NCI-H345 (cell line): ENCODE measurements around the gene SLC25A21.
"Not testable (repeated sequence)": the region's sequence is repeated elsewhere in the genome, so short reads cannot be mapped to it uniquely, and the experiment has no call there.

Source experiments
- DNase-seq: peaks from one replicate; lab custom pipeline; 2025; lab: John Stamatoyannopoulos, UW

The SLC25A21 gene

DNA sequence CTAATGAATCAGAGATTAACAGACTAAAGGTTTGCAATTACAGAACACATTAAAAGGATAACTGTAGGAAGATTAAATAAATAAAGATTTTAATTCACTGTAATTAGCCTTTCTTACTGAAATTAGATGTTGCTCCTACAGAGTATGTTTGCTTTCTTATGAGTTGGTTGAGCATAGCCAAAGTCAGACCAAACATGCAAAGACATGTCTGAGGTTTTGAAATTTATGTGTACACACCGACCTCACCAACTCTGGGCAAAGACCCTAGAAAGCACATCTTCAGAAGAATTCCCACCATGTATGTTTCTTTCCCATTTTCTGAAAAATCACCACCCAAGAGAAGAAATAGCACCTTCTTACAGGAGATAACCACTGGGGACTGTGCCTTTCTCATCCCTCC lies 351.5 kb downstream of the SLC25A21 start:
- no peak for DNase-seq

DNA sequence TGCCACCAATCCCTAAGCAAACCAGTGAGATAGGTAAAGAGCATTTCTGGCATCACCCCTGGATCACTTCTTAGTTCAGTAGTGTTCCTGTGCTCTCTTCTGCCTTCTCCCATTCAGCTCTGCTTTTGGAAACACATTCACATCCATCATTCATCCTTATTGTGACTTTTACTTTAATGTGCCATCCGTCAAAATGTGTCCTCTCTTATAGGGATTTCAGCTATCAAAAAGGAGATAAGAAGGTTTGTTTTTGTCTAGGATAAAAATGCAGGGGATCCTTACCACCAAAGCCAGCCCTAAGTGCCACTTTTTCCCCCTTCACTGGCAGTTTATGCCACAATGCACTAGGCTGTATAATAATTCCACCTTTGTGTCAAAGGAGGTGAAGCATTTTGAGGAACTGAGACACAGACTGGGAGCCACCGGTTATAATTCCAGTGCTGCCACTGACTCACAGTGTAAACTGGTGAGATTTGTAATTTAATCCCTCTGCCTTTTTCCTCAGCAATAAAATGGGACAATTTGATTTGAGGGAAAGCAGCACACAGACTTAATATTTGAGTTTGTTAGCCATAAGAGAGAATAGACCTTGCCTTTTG lies 352.2 kb downstream of the SLC25A21 start:
- no peak for DNase-seq

DNA sequence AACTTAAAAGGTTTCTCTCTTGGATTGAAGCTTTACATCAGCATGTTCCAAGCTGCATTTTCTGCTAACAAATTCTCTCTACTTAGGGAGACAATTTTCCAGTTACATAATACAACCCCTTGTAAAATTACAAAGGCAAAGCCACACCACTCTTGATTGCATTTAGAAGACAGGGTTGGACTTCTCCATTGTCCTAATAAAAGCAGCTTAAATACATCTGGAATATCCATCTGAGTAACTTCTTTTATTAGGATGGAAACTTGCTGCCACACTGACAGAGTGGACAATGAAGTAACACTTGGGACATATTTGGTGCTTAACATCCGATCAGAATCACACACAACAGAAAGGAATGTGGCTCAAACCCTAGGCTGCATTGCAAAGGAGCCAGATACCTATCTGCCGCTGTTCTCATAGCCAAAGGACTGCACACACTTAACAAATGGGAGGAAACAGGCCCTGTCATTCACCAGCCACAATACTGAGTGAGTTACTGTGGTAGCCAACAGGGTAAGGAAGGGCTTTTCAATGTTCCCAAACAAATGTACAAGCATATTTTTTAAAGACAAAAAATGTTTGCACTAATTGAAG lies 353.5 kb downstream of the SLC25A21 start:
- DNase-seq, result no peak

DNA sequence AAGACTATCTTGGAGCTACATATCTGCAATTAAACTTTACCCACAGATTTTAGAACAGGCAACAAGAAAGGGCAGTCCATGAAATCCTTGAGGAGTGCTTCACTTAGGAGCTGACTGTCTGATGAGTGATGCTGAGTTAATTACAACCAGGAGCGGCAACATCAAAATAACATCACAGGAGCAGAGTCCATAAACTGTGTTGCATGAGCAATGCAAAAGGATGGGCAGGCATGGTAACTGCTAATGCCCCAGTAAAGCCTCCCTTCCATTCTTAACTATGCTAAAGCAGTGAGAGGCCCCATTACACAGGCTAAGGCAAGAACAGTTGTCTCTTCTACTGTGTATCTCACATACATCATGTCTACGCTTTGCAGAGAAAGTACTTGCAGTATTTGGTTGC lies 354.2 kb downstream of the SLC25A21 start:
- no peak for DNase-seq

DNA sequence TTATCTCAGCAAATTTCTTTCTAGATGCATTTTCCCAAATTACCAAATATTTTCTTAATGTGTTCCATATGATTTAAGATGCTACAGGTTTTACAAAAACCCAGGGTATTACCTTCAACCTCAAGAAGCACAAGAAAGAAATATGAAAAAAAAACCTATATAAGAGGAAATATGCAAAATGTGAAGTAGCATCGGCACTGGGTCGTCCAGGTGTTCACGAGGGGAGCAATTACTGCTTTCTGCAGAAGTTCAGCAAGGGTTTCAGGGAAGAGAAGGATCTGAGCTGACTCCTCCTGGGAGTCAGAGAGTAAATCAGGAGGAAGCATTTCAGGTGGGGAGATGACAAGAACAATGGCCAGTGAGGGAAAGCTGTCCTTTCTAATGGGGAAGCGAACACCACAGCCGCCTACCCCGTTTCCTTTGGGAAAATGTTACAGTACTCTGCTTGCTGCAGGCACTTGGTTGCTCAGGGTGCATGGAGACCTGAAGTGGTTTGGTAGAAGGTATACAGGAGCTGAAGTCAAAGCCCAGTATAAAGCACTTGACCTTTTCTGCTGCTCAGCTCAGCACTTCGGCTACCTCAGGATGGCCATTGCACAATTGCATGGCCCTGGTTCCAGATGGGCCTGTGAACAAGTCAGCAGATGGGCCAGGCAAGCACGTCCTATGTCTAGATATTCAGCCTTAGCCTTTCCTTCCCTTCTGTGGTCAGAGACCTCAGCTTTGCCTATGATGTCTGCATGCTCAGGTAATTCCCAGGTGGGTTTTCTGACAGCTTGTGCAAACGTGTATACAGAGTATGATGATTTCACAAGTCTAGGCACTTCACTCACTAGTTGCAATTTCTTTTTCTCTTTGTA lies 355.1 kb downstream of the SLC25A21 start:
- no peak for DNase-seq

DNA sequence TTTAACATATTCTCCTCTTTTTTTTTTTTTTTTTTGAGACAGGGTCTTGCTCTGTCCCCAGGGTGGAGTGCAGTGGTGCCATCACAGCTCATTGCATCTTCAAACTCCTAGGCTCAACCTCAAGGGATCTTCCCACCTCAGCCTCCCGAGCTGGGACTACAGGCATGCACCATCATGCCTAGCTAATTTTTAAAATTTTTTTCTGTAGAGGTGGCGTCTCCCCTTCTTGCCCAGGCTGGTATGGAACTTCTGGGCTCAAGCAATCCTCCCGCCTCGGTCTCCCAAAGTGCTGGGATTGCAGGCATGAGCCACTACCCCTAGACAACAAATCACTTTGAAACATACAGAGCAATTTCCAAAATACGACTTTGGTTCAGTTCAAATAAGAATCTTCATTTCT lies 355.9 kb downstream of the SLC25A21 start:
- DNase-seq, result no peak

DNA sequence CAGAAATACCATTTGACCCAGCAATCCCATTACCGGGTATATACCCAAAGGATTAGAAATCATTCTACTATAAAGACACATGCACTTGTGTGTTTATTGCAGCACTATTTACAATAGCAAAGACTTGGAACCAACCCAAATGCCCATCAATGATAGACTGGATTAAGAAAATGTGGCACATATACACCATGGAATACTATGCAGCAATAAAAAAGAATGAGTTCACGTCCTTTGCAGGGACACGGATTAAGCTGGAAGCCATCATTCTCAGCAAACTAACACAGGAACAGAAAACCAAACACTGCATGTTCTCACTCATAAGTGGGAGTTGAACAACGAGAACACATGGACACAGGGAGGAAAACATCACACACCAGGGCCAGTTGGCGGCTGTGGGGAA lies 357.6 kb downstream of the SLC25A21 start:
- not testable (repeated sequence) for DNase-seq

DNA sequence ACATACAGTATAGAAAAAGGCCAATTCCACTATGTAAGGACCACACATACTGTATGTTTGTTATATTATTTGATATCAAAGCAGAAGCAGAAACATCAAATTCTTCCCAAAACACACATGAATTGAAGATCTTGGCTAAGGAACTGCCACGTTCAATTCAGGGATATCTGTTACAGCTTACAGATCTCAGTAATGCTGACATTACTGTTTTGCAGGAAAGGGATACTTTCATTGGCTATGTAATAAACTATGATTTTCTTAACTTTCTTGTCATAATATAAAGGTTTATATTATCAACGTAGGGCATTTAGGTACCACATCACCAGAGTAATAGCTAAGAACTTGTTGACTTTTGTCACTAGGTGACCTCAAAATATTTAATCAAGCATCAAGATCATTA lies 362.2 kb downstream of the SLC25A21 start:
- no peak for DNase-seq

DNA sequence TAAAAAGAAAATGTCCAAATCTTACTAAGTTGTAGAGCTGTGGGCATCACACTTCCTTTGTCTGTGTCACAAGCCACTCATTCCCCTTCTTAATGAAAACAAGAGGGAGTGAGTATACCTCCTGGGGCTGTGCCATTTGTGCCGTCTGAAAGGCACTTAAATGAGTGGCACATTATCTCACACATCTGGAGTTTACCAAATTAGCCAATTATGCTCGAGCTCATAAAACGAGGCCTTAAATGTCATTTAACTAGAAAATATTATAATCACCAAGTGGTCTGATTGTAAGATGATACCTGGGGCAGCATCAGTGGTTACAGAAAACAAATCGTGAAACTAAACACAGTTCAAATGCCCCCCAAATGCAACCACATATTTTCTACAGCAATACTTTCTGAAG lies 364.7 kb downstream of the SLC25A21 start:
- DNase-seq, result no peak

DNA sequence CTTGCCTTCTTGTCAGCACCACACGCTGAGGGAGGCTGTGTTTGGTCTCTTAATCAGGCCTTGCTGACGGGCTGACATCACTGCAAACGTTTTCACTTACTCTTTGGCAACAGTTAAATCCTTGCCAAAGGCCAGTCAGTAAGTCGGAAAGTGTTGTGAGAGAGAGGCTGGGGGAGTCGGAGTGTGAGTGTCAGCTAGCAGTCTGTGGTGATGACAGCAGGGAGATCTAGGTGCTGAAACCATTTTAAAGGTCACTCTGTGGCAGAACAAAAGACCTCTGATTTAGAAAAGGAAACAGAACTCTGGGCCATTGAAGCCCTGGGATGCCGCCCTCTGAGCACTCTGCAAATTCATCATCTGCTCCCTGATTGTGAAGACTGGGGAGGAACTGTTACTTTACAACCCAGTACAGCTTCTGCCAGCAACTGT lies 367.3 kb downstream of the SLC25A21 start:
- DNase-seq, result no peak

DNA sequence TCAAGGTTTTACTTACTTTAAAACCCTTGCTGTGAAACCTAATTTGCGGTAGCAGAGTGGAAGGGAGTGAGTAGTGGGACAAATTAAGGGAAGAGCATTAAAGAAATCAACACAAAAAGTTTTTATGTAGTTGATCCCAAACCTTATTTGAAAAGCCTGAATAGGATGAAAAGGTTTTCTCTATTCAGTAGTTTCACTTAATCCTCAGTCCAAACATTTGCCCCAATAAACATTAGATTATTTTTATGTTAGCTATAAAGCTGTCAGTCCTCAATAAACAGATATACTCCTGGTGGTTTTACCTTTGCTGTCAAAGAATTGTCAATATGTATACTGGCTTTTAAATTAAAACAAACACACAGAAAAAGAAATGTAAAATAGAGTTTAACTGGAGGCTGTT lies 374.8 kb downstream of the SLC25A21 start:
- DNase-seq, result no peak

DNA sequence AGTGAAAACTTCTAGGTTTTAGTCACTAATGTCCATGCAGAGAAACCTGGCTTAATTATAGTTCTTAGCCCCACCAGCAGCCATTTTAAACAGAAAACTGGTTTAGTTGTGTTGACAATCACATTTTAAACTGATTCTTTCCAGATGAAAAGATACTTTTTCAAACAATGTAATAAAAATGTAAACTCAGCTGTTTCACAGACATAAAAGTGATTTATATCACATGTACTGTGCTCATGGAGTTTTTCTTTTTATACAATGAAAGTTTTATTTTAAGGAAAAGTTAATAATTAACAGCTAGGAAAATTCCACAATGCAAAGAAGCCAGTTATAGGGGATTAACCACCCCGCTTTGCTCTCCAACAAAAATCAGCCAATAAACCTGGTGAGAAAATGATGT lies 381.0 kb downstream of the SLC25A21 start:
- peak; percentile 22 for DNase-seq

DNA sequence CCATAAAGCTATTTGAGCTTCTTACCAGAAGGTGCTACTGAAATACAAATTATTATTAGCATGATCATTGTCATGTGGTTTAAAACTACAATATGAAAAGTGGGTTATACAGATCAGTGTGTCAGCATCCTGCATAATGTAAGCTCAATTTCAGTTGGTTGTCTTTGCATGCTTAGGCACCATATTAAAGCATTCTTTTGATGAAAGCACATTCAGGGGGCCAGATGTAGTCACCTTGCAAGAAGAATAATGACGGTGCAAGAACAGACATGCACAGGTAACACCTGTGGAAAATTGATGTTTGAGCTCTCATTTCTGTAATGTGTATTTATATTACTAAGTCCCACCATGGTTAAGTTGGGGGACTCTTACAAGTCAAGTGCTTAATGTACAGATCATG lies 386.9 kb downstream of the SLC25A21 start:
- DNase-seq, result peak; percentile 75

DNA sequence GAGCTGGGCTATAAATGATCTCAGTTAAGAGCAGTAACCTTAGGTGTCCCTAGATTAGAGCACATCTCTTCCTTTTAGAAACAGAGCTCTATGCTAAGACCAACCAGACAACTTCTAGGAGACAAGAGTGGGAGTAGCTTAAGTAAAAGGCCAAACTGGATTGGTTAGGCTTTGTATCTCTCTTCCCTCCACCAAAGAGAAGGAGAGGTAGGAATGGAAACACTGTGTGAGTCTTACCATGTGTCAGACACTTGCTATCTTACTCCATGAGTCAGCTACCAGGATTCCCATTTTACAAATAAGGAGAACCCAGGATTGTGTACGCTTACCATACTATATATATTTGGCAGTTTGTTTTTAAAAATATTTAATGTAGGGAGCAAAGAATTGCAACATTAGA lies 387.9 kb downstream of the SLC25A21 start:
- DNase-seq, result peak; percentile 28

DNA sequence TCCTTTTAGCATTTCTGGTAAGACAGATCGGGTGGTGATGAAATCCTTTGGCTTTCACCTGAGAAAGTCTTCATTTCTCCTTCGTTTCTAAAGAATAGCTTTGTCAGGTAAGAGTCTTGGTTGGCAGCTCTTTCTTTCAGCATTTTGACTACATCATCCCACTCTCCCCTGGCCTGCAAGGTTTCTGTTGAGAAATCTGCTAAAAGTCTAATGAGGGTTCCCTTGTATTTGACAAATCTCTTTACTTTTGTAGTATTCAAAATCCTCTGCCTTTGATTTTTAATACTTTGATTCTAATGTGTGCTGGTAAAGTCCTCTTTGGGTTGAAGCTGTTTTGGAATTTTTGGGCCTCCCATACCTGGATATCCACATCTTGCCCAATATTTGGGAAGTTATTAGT lies 390.5 kb downstream of the SLC25A21 start:
- DNase-seq, result no peak

DNA sequence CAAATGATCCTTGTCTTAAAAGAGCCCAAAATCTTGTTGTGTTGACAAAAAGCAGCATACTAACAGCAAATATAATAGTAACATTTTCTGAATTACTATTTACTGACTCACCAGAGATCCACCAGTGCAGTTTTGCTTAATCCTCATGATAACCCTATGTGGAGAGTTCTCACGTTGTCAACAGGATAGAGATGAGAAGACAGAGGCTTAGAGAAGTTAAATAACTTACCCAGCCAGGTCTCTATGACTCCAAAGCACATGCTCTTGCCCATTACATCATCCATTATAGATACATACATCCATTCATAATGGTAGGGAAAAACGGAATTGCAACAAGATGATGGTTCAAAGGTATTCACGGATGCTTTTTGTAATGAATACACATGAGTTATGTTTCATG lies 398.8 kb downstream of the SLC25A21 start:
- DNase-seq, result peak; percentile 19

DNA sequence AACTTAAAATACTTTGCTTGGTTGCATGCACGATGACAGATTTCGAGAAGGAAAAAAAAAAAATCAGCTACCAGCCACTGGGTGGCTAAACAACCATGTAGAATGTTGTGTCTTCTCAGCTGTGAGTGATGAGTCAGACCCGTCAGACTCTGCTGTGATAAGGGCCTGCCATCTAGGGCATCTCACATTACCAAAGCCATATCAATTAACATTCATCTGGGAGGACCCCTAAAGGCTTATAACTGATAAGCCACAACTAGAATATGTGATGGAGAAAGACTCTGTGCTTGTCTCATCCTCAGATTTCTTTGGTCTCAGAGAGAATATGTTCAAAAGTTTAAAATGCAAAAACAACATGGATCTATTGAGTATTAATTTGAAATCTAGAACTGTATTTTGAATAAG lies 399.3 kb downstream of the SLC25A21 start:
- DNase-seq, result peak; percentile 83

DNA sequence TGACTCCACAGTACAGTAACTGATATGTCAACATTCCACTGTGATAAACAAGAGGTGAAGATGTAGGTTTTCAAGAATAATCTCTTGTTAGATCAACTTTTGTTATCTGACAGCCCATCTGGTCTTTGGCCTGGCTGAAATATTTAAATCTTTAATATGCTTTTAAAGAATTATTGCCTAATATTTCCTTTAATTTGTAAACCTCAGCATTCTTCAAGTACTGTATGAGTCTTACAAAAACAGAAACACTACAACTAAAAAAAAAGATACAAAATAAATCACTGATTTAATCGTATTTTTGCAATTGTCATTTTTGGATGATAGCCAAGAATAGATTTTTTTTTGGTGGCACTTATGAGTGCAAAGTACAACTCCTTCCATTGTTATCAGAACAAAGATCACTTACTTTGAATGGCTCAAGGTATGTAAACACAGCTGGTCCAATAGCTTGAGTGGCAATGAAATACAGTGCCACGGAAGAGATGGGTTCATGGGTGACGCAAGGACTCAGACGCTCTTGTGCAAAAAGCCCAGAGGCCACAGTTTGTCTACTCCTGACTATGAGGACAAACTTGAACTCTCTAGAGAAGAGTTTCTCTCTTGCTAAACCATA lies 401.3 kb downstream of the SLC25A21 start:
- DNase-seq, result peak; percentile 97

DNA sequence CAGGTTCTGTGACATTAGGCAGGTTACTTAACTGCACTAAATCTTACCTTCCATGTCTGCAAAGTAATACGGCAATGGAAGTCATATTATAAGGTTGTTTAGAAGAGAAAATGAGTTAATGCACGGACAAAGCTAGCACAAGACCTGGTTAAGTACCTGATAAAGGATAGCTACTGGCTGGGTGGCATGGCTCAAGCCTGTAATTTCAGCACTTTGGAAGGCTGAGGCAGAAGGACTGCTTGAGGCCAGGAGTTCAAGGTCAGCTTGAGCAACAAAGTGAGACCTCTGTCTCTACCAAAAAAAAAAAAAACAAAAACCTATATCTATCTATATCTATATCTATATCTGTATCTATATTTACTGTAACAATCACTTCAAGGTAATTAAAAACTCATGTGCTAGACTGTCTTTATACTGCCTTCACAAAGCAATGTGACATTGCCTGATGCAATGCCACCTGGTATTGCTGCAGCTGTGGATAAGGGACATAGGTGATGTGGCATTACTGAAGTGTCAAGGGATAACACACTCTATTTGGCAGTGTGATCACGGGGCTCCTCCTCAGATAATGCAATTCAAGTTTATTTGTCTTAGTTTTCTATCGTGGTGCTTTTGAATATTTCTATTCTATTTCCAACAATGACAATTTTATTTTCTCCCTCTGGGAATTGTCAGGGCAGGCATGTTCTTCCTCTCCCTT lies 403.6 kb downstream of the SLC25A21 start:
- DNase-seq, result peak; percentile 66

DNA sequence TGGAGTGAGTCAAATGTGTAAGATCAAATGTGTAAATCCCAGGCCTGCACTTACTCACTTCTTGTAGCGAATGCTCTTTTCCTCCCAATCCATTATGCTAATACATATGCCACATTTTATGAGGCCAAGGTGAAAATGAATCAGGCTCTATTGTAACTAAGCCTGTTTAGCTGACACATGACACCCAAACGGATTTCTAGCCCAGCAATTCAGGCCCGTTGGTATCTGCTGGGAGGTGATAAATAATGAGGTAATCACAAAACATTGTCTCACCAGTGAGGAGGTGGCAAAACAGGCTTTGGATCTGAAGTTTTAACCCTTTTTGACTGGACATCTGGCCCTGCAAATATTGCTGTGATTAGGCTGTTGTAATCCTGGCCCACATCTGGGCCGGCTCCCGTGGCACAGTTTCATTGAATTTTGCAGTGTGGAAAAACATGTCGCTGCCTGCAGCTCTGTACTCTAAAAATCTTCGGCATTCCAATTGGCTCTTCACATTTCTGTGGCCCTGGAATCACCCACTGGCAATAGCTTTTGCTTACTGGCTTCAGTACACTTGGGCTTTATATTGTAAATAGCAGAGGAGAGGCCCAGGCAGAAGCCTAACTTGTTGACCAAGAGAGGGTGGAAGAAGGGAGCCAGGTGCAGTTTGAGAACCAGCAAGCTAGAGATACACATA lies 404.7 kb downstream of the SLC25A21 start:
- peak; percentile 90 for DNase-seq

DNA sequence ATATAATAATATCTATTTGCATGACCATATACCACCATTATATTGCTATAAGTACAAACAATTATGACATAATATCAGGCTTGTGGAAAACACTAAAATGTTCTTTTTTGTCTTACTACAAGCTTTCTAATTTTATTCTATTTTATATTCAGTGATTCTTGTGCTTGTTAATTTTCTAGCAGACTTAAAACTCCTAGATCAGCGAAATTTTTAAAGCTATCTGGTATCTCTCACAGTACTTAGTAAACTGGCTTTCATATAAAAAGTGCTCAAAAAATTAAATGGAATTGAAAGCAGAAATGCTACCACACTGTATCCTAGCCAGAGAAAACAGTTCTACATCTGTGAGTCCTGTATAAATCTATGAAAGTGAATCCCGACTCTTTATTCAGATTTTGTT lies 405.4 kb downstream of the SLC25A21 start:
- DNase-seq, result no peak
